ENCODE measurements around the gene CNN1.

DNA sequence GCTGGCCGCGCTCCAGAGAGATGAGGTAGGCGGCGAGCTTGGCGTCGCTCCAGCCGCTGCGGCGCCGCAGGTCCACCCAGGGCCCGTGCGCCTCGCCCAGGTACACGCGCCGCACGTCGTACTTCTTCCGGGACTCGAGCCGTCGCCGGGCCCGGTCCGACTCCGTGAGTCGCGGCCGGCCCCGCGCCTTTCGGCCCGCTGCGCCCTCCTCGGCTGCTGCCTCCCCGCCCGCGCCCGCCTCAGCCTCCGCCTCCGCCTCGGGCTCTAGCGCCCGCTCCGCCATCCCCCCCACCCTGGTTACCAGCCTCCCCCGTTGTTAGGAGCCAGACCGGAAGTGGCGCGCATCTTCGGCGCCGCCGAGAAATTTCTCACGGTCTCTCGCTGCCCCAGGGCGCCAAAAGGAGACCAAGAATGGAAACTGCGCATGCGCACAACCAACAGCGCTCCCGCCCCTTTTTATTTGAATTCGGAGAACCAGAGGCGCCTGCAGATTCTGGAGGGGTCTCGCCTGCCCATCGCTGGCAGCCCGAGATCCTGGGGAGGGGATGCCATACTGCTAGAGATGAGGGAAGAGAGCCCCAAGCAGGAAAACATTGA is 33.0 kb upstream of the CNN1 start, which contains the start of gene ZNF653:
- TF ChIP-seq, protein P1, sequence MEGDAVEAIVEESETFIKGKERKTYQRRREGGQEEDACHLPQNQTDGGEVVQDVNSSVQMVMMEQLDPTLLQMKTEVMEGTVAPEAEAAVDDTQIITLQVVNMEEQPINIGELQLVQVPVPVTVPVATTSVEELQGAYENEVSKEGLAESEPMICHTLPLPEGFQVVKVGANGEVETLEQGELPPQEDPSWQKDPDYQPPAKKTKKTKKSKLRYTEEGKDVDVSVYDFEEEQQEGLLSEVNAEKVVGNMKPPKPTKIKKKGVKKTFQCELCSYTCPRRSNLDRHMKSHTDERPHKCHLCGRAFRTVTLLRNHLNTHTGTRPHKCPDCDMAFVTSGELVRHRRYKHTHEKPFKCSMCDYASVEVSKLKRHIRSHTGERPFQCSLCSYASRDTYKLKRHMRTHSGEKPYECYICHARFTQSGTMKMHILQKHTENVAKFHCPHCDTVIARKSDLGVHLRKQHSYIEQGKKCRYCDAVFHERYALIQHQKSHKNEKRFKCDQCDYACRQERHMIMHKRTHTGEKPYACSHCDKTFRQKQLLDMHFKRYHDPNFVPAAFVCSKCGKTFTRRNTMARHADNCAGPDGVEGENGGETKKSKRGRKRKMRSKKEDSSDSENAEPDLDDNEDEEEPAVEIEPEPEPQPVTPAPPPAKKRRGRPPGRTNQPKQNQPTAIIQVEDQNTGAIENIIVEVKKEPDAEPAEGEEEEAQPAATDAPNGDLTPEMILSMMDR (IDR thresholded peaks at IDR 0.05): no peak
- peak; percentile 15 to 33 for TF ChIP-seq POLR2A (IDR thresholded peaks at IDR 0.05)

Data from Peyer's patch (tissue), 4 donors.